NCI-H2196 treated with DMSO at 0.1 percent for 48 hours (cell line): ENCODE results near the gene KPTN.

ENCODE experiments used
- DNase-seq: peaks from one replicate; lab custom pipeline; 2025; ENCODE audit not compliant: unreplicated experiment; lab: John Stamatoyannopoulos, UW

The KPTN gene

GRCh38 chr19:47470447-47471195, 13.4 kb downstream of the KPTN start:
- DNase-seq, result no peak

- no peak for DNase-seq
Measured at GRCh38 chr19:47469719-47470118, 14.3 kb downstream of the KPTN start.

DNA sequence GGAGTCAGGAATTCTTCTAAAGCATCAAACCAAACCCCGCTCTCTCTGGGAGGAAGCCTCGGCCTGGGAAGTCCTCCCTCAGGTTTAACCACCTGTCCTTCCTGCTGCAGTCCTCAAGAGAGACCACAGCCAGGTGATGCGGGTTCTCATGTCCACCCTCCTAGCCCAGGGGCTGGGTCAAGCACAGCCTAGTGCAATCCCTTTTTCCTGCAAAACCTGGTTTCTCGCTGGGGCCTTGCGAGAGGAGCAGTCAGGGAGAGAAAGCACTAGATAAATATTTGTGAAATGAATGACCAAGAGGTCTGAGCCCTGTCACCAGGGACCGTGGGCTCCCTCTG, 14.7 kb downstream of the KPTN start:
- no peak for DNase-seq

GRCh38 chr19:47467914-47468313, 16.1 kb downstream of the KPTN start:
- DNase-seq, result no peak

- no peak for DNase-seq
Measured at GRCh38 chr19:47465957-47466356, 18.1 kb downstream of the KPTN start.

GRCh38 chr19:47464675-47465419, 19.2 kb downstream of the KPTN start:
- no peak for DNase-seq

DNA sequence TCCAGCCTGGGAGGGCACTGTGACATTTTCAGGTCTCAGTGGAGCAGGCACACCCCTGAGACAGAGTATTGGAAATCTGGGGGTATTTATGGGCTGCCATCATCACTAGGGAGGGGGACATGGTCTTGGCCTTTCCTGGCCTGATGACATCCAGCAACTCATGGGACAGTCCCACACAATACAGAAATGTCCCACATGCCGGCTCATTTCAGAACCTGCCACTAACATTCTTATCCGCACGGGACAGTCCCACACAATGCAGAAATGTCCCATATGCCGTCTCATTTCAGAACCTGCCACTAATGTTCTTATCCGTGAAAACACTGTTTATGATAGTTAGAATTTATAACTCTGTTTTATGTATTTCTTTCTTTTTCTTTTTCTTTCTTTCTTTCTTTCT, 22.1 kb downstream of the KPTN start:
- no peak for DNase-seq

DNA sequence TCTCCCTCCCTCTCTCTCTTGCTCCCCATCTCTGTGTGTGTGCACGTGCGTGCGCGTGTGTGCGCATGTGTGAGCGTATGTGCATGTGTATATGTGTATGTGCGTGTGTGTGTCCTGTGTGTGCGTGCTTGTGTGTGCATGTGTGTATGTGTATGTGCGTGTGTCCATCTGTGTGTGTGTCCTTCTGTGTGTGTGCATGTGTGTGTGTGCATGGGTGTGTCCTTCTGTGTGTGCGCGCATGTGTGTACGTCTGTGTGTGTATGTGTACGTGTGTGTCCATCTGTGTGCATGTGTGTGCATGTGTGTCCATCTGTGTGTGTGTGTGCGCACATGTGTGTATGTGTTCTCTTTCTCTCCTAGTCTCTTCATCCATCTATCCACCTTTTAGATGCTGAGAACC, 24.5 kb downstream of the KPTN start:
- no peak for DNase-seq

- DNase-seq, result no peak
Measured at GRCh38 chr19:47458672-47459071, 25.3 kb downstream of the KPTN start.

DNA sequence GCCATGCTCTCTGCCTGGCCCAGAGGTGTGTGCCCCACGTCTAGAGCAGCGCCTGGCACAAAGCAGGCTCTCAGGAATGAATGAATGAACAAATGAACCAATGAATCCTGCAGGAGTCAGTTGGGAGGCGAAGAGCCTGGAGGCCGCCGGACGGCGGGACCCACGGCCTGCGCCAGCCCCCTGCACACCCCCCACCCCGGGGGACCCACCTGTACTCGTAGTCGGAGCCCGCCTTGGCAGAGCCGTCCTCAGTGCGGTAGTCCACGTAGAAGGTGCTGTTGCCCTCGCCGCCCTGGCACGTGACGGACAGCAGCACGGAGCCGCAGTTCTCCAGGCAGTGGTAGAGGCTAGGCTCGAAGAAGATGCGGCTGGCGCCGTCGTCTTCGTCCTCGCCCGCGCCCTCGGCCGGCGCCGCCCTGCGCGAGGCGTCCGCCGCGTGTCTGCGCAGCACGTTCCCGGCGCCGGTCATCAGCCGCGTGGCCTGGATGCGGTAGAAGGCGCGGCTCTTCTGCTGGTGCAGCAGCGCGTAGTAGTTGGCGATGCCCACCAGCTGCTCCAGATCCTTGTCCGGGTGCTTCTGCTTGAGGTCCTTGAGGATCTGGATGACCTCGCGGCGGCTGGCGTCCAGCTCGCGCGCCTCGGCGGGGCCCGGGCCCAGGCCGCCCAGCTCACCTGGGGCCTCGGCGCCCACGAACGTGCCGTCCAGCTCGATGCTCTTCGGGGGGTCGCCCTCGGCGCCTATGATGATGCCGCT, 27.1 kb downstream of the KPTN start:
- no peak for DNase-seq

GRCh38 chr19:47450478-47450877, 33.5 kb downstream of the KPTN start:
- no peak for DNase-seq

GRCh38 chr19:47448360-47448727, 35.7 kb downstream of the KPTN start:
- DNase-seq, result no peak

- no peak for DNase-seq
Measured at GRCh38 chr19:47447470-47448359, 36.3 kb downstream of the KPTN start.

GRCh38 chr19:47446534-47447469, 37.2 kb downstream of the KPTN start:
- no peak for DNase-seq

GRCh38 chr19:47445937-47446402, 38.0 kb downstream of the KPTN start:
- no peak for DNase-seq

DNA sequence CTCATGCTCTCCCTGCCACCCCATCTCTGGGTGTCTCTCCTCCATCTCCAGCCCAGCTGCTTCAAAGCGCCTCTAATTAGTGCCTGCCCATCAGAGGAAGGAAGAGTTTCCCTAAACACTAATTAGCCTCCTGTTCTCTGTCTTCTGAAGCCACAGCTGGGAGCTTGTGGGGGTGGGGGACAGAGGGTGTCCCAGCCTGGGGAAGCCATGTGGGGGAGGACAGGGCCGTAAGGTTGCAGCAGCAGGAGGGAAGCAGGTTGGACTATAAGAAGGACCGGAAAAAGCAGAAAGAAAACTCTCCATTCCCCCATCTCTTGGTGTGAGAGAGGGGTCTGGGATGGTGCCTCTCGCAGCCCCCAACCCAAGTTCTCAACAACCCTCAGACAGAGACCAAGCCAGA, 38.5 kb downstream of the KPTN start:
- DNase-seq, result no peak

DNA sequence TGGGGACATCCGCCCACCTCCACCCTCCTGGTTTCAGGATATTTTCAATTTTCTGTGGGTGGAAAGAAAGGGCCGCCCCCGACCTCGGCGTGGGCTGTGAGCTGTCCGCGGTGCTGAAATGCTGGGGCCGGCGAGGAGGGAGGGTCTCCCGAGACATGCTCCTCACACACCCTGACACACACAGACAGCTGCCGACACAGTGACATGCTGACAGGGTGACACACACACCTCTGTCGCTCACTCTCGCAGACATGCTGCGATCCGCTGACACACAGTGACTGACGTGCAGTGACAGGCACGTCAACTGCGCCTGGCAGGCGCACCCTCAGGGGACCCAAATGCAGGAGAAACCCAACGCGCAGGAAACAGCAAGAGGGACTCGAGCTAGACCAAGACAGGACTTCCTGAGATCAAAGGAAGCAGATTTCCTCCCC, 39.6 kb downstream of the KPTN start:
- no peak for DNase-seq

DNA sequence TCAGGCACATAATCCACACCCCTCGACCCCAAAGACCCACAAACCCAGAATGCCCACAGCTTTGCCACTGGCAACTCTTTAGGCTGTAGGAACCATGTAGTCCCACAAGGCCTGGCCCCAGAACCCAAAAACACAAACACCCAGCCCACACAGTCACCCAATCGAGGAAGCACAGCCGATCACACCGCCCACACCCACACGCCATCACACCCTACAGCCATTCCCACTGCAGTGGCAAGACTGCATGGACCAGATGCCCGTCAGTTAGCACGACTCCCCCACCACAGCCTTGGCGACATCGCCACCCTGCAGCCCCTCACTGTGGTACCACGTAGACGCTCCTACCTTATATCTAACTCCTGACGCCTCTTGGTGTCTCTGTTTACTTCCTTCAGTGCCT, 40.7 kb downstream of the KPTN start:
- DNase-seq, result no peak

GRCh38 chr19:47438793-47439220, 45.2 kb downstream of the KPTN start:
- DNase-seq, result no peak

DNA sequence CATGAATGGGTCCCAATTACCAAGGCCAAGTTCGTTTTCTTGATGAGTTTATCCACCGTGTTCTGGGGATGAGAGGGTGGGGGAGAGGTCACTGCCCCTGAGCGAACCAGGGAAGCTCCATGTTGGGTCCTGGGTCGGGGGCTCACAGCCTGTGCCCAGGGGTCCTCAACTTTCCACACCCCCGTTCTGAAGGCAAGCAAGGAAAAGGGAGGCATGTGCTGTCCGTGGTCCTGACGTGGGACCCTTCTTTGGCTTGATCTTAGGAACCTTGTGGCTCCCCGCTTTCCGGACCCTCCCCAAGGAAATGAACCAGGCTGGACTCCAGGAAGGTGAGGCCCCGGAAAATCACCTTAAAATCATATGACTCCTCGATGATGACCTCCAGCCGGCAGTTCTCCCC, 46.5 kb downstream of the KPTN start:
- DNase-seq, result no peak
